GM12801 (cell line): ENCODE measurements around the gene QKI.

Experiments used
- CTCF ChIP-seq: IDR thresholded peaks from one replicate; pipeline ENCODE4 v1.5.1; 2011; ENCODE audit warnings: control low read depth; ENCODE audit not compliant: insufficient read length; ENCODE audit errors: extremely low read depth

The QKI gene

GRCh38 chr6:163454425-163454824 lies 39.9 kb downstream of the QKI start:
- TF ChIP-seq CTCF, result no peak

- TF ChIP-seq CTCF, result no peak
Measured at GRCh38 chr6:163455552-163455951, 41.0 kb downstream of the QKI start.

GRCh38 chr6:163457637-163458561 lies 43.4 kb downstream of the QKI start:
- no peak for TF ChIP-seq CTCF

GRCh38 chr6:163459007-163459406 lies 44.5 kb downstream of the QKI start:
- no peak for TF ChIP-seq CTCF

GRCh38 chr6:163459536-163459935 lies 45.0 kb downstream of the QKI start:
- TF ChIP-seq CTCF, result no peak

- no peak for TF ChIP-seq CTCF
Measured at GRCh38 chr6:163460307-163460782, 45.8 kb downstream of the QKI start.

- TF ChIP-seq CTCF, result no peak
Measured at GRCh38 chr6:163461696-163462095, 47.2 kb downstream of the QKI start.
